Calu3 (cell line): ENCODE measurements around the gene SPINK13. TPM values are rescaled to one million over a fixed set of nuclear protein-coding genes. Genes with fewer than 3 reads are reported as not detected.

Source experiments
- BruUV-seq: library from RNA; stranded (reverse); fragments of 400-500 nt; replicated peaks from 2 replicates; lab custom pipeline; 2021; lab: Mats Ljungman, UMichigan
- CTCF ChIA-PET: fragments of 300-600 bp; sonication (Branson Sonifier 250); formaldehyde crosslinking; loops from one replicate; lab custom pipeline; 2022; ENCODE audit warnings: antibody characterized with exemption; lab: Charles Lee
- DNase-seq: peaks from one replicate; pipeline ENCODE4 v3.0.0; 2022
- H3K27ac Mint-ChIP-seq: one replicate; pipeline ENCODE4 v1.8.0; 2022; ENCODE audit warnings: mixed read lengths; ENCODE audit not compliant: unreplicated experiment
- H3K27me3 Mint-ChIP-seq: one replicate; pipeline ENCODE4 v1.8.0; 2022; ENCODE audit warnings: mixed read lengths; ENCODE audit not compliant: unreplicated experiment
- H3K36me3 Mint-ChIP-seq: one replicate; pipeline ENCODE4 v1.8.0; 2022; ENCODE audit warnings: mild to moderate bottlenecking, moderate library complexity, mixed read lengths; ENCODE audit not compliant: insufficient read depth, unreplicated experiment
- H3K4me1 Mint-ChIP-seq: one replicate; pipeline ENCODE4 v1.8.0; 2022; ENCODE audit warnings: mild to moderate bottlenecking, low read depth, mixed read lengths; ENCODE audit not compliant: unreplicated experiment
- H3K4me3 Mint-ChIP-seq: one replicate; pipeline ENCODE4 v1.8.0; 2022; ENCODE audit warnings: mild to moderate bottlenecking, low read depth, moderate library complexity, mixed read lengths; ENCODE audit not compliant: unreplicated experiment
- H3K9me3 Mint-ChIP-seq: one replicate; pipeline ENCODE4 v1.8.0; 2022; ENCODE audit warnings: low read depth, mixed read lengths; ENCODE audit not compliant: unreplicated experiment
- CTCF ChIP-seq: fragments of 200-600 bp; IDR thresholded peaks from one replicate; pipeline ENCODE4 v1.8.0; 2022; ENCODE audit warnings: antibody characterized with exemption; ENCODE audit not compliant: unreplicated experiment
- intact Hi-C: fragments of 100-400 bp; cut with micrococcal nuclease; formaldehyde crosslinking; loops from one replicate; pipeline ENCODE4 v1.10.0; 2022; ENCODE audit not compliant: unreplicated experiment
- total RNA-seq: library from RNA; stranded (reverse); gene quantifications from 2 replicates; pipeline ENCODE4 v1.2.3, GENCODE V29; 2022

SPINK13 gene
- total RNA-seq, 1 experiment from 2014 or later = not detected

GRCh38 chr5:148297731-148298130 lies 29.1 kb downstream of the SPINK13 start:
- no peaks in the 10 kb centered on the region for H3K4me1 Mint-ChIP-seq
- H3K4me3 Mint-ChIP-seq = no peak overlapping the region
- no peaks in the 10 kb centered on the region for H3K36me3 Mint-ChIP-seq
- no peak for TF ChIP-seq CTCF
- no peaks in the 10 kb centered on the region for H3K9me3 Mint-ChIP-seq
- CTCF ChIA-PET = interaction anchor here (0.6 to 1.5 kb wide), 2 partner anchors 16 to 1382 kb away, joined by 5 to 6 read pairs; no protein-coding TSS in a partner anchor
- intact Hi-C loops = no loop called here
- no peaks in the 10 kb centered on the region for H3K27me3 Mint-ChIP-seq
- no peak overlapping the region for H3K27ac Mint-ChIP-seq
- no peak for DNase-seq
- no TSS peak for BruUV-seq

- DNase-seq = no peak
- BruUV-seq = no TSS peak
- peaks cover 12% of the 10 kb centered on the region for H3K9me3 Mint-ChIP-seq
- no peak for TF ChIP-seq CTCF
- intact Hi-C loops = loop anchor here (2.0 kb wide), 1 partner anchor 128 kb away; no protein-coding TSS in a partner anchor
- no peaks in the 10 kb centered on the region for H3K36me3 Mint-ChIP-seq
- CTCF ChIA-PET = interaction anchor here (0.8 kb wide), 1 partner anchor 8 kb away, joined by 5 read pairs; no protein-coding TSS in a partner anchor
- no peak overlapping the region for H3K27ac Mint-ChIP-seq
- no peaks in the 10 kb centered on the region for H3K4me1 Mint-ChIP-seq
- no peaks in the 10 kb centered on the region for H3K27me3 Mint-ChIP-seq
- no peak overlapping the region for H3K4me3 Mint-ChIP-seq
These were observed 37.9 kb downstream of the SPINK13 start for GRCh38 chr5:148306446-148306845.

GRCh38 chr5:148309019-148309418 lies 40.4 kb downstream of the SPINK13 start:
- Mint-ChIP-seq H3K4me1 (peaks cover 6% of the 10 kb centered on the region), H3K9me3 (peaks cover 12% of the 10 kb centered on the region), H3K27me3 (no peaks in the 10 kb centered on the region), H3K27ac (no peak overlapping the region), H3K36me3 (no peaks in the 10 kb centered on the region), H3K4me3 (no peak overlapping the region)
- CTCF ChIA-PET = no interaction called here
- no peak for DNase-seq
- TF ChIP-seq CTCF = no peak
- intact Hi-C loops = no loop called here
- no TSS peak for BruUV-seq

GRCh38 chr5:148309746-148310145 lies 41.2 kb downstream of the SPINK13 start:
- no peaks in the 10 kb centered on the region for H3K36me3 Mint-ChIP-seq
- H3K27ac Mint-ChIP-seq = no peak overlapping the region
- H3K4me3 Mint-ChIP-seq = no peak overlapping the region
- CTCF ChIA-PET = no interaction called here
- no peak for TF ChIP-seq CTCF
- H3K9me3 Mint-ChIP-seq = peaks cover 12% of the 10 kb centered on the region
- intact Hi-C loops = no loop called here
- H3K27me3 Mint-ChIP-seq = no peaks in the 10 kb centered on the region
- DNase-seq = no peak
- no TSS peak for BruUV-seq
- H3K4me1 Mint-ChIP-seq = peaks cover 6% of the 10 kb centered on the region
